ENCODE data around the gene KRTAP5-9.

GRCh38 chr11:71530602-71531001 lies 17.6 kb upstream of the KRTAP5-9 start:
- TF ChIP-seq CTCF (IDR thresholded peaks at IDR 0.05): no peak
- TF ChIP-seq POLR2A (IDR thresholded peaks at IDR 0.05): no peak

Measured in lower leg skin (tissue), 3 donors.